D721Med (cell line): ENCODE results near the gene PDLIM4.

Experiments
- DNase-seq: peaks from one replicate; pipeline ENCODE4 v3.0.0; 2011; ENCODE audit warnings: low spot score; ENCODE audit not compliant: insufficient read length
- FAIRE-seq: peaks from 2 replicates; lab custom pipeline; 2011; peaks lifted over from hg19 to GRCh38; lab: Jason Lieb, UNC
- TF ChIP-seq, protein P1 (sequence below): IDR thresholded peaks from 2 replicates; pipeline ENCODE4 v1.5.1; 2012; ENCODE audit warnings: mild to moderate bottlenecking, control low read depth; ENCODE audit not compliant: insufficient read depth; ENCODE audit errors: missing control alignments

The PDLIM4 gene

GRCh38 chr5:132257131-132258101 lies at the start of gene PDLIM4:
Gene PDLIM4 (plus strand): TSS chr5:132257696. CDS start chr5:132257735, 39 bp downstream.
- TF ChIP-seq, protein P1, sequence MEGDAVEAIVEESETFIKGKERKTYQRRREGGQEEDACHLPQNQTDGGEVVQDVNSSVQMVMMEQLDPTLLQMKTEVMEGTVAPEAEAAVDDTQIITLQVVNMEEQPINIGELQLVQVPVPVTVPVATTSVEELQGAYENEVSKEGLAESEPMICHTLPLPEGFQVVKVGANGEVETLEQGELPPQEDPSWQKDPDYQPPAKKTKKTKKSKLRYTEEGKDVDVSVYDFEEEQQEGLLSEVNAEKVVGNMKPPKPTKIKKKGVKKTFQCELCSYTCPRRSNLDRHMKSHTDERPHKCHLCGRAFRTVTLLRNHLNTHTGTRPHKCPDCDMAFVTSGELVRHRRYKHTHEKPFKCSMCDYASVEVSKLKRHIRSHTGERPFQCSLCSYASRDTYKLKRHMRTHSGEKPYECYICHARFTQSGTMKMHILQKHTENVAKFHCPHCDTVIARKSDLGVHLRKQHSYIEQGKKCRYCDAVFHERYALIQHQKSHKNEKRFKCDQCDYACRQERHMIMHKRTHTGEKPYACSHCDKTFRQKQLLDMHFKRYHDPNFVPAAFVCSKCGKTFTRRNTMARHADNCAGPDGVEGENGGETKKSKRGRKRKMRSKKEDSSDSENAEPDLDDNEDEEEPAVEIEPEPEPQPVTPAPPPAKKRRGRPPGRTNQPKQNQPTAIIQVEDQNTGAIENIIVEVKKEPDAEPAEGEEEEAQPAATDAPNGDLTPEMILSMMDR, result no peak
- DNase-seq (peak; percentile 58), FAIRE-seq (no peak)

DNA sequence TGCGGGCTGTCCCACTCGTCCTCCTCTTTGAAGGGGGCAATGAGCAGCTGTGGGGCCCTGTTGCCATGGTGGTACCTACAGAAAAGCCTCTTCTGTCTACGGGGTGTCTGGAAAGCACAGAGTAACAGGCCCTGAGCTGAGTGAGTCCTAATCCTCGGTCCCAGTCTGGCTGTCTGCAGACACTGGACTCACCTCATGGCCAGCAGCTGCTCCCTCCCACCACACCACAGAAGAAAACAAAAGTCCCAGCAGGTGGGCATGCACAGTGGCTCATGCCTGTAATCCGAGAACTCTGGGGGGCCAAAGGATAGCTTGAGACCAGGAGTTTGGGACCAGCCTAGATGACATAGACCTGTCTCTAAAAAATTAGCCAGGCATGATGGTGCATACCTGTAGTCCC lies 49.7 kb upstream of the PDLIM4 start:
- no peak for FAIRE-seq
- no peak for DNase-seq
- TF ChIP-seq, protein P1, result no peak

GRCh38 chr5:132209131-132209530 lies 48.4 kb upstream of the PDLIM4 start:
- FAIRE-seq (no peak), DNase-seq (no peak)
- TF ChIP-seq, protein P1, result no peak

- FAIRE-seq, result no peak
- TF ChIP-seq, protein P1, result no peak
- DNase-seq, result no peak
These were observed 47.5 kb upstream of the PDLIM4 start for GRCh38 chr5:132209901-132210545.

DNA sequence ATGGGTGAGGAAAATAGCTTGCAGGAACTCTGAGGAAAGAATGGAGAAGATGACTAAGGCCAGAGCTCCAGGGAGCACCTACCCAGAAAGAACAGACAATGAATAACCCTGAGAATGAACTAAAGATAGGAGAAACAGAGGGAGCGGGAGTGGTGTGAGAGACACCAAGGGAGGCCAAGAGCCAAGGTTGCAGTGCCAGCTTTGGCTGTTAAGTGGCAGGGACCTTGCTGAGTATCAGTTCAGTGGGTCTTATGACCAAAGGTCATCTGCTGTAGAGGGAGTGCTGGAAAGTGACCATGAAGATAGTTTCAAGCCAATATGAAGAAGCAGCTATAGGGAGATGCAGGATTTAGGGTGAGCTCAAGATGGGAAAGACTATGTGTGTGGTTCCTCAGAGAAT lies 46.6 kb upstream of the PDLIM4 start:
- TF ChIP-seq, protein P1, result no peak
- DNase-seq (no peak), FAIRE-seq (no peak)

DNA sequence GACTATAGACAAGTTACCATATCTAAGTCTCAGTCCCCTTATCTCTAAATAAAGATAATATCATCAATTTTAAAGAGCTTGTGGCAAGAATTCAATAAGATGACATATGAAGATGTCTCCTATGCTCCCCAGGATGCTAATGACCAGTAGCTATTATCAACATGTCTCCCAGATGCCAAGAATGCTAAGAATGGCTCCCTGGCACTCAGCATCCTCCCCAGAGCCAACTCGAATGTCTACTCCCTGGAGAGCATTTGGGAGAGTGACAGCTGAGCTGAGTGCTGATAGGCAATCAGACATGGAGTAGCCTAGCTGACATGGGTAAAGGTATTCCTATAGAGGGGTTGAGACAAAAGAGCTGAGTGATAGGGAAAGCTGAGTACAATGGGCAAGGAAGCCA lies 45.7 kb upstream of the PDLIM4 start:
- FAIRE-seq, result no peak
- DNase-seq, result no peak
- TF ChIP-seq, protein P1, result no peak
